Activated effector memory CD4-positive, alpha-beta T cell treated with Interleukin-2 at 50 U/mL for 16 hours (primary cell): Measurements from ENCODE around the gene UTP4.
"Not testable (repeated sequence)": the region's sequence is repeated elsewhere in the genome, so short reads cannot be mapped to it uniquely, and the experiment has no call there.

Source experiments
- DNase-seq: peaks from one replicate; pipeline ENCODE4 v3.0.0-alpha.2; 2020

The UTP4 gene

GRCh38 chr16:69111216-69111875, 21.1 kb upstream of the UTP4 start:
- DNase-seq, result no peak

- no peak for DNase-seq
These were observed 20.6 kb upstream of the UTP4 start for GRCh38 chr16:69111876-69112230.

GRCh38 chr16:69112285-69113129, 19.9 kb upstream of the UTP4 start:
- peak; percentile 19 for DNase-seq

- no peak for DNase-seq
These were observed 19.2 kb upstream of the UTP4 start for GRCh38 chr16:69113216-69113615.

- no peak for DNase-seq
These were observed 18.0 kb upstream of the UTP4 start for GRCh38 chr16:69114346-69114975.

GRCh38 chr16:69114976-69115355, 17.5 kb upstream of the UTP4 start:
- DNase-seq, result no peak

- no peak for DNase-seq
These were observed 17.1 kb upstream of the UTP4 start for GRCh38 chr16:69115361-69115760.

- no peak for DNase-seq
These were observed 16.6 kb upstream of the UTP4 start for GRCh38 chr16:69115837-69116236.

- no peak for DNase-seq
These were observed 16.1 kb upstream of the UTP4 start for GRCh38 chr16:69116256-69116875.

- no peak for DNase-seq
These were observed 15.5 kb upstream of the UTP4 start for GRCh38 chr16:69116906-69117305.

- DNase-seq, result no peak
These were observed 14.0 kb upstream of the UTP4 start for GRCh38 chr16:69118468-69118867.

- DNase-seq, result no peak
These were observed 13.5 kb upstream of the UTP4 start for GRCh38 chr16:69118994-69119393.

GRCh38 chr16:69119536-69119935, 12.9 kb upstream of the UTP4 start:
- DNase-seq, result no peak

GRCh38 chr16:69120096-69120664, 12.3 kb upstream of the UTP4 start:
- no peak for DNase-seq

- no peak for DNase-seq
These were observed 8.5 kb upstream of the UTP4 start for GRCh38 chr16:69123910-69124309.

- not testable (repeated sequence) for DNase-seq
These were observed 8.0 kb upstream of the UTP4 start for GRCh38 chr16:69124406-69124805.

- not testable (repeated sequence) for DNase-seq
These were observed 7.5 kb upstream of the UTP4 start for GRCh38 chr16:69124961-69125360.

- no peak for DNase-seq
These were observed 6.2 kb upstream of the UTP4 start for GRCh38 chr16:69126221-69126620.

- not testable (repeated sequence) for DNase-seq
These were observed 5.6 kb upstream of the UTP4 start for GRCh38 chr16:69126801-69127200.

- no peak for DNase-seq
These were observed 4.4 kb upstream of the UTP4 start for GRCh38 chr16:69127966-69128510.

- DNase-seq, result no peak
These were observed 2.0 kb upstream of the UTP4 start for GRCh38 chr16:69130461-69130860.

- no peak for DNase-seq
These were observed 1.1 kb upstream of the UTP4 start for GRCh38 chr16:69131167-69131838.
